Activated CD4-positive, alpha-beta T cell treated with anti-CD3 and anti-CD28 coated beads, Interleukin-2, amount 50 U/mL, for 24 hours (primary cell): ENCODE results near the gene ASTN2.

ENCODE experiments used
- DNase-seq, 2 donors: peaks; one replicate each; pipeline ENCODE4 v3.0.0-alpha.2; 2020; ENCODE audit warnings: low read depth in 1 of 2, low spot score in 1 of 2

The ASTN2 gene

DNA sequence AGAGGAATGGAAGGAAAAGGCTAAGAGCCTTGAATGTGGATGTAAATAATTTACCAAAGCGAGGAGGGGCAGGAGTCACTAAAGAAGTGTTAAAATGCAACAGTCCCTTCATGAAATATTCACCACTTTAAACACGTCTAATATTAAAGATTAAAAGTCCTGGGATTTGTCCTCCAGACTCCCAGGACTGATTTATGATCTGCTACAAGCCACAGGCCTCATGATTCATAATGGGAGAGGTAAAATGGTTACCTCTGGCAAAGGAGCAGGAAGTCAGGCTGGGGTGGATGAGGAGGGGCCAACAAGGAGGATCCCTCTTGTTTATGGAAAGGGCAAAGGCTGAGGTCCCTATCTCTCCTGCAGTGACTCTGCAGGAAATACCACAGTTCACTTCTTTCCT, 435.4 kb downstream of the ASTN2 start:
- no peak for DNase-seq

DNA sequence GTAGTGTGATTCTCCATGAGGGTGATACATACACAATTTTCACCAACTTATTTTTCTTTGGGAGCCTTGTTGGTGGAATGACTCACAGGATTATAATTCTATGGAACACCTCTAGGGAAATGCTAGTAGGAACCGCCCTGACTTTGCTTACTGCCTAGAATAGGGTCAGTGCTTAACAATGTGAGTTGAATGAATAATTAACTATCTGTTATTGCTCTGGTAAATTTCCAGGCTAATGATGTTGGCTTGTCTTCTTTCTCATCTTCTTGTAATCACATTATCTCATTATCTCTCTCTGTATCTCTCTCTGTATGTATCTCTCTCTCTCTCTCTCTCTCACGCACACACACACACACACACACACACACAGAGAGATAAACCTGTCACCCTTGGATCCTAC, 436.7 kb downstream of the ASTN2 start:
- DNase-seq = no peak

DNA sequence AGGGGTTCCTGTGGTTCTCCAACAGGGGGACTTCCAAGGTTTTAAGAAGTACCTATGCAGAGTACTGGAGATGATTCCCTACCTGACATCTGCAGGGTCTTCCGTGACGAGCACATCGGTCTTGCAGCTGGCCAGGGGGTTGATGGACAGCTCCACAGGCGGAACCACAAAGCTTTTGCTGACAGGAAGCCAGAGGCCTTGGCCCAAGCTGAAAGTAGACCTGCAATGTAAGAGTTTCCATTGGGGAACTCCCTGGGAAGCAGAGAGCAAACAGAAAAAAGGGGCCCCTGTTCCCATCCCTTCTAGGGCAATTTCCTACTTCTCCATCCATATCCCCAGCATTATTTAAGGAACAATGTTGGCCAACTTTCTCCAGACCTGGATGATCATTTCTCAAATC, 439.7 kb downstream of the ASTN2 start:
- DNase-seq = no peak

DNA sequence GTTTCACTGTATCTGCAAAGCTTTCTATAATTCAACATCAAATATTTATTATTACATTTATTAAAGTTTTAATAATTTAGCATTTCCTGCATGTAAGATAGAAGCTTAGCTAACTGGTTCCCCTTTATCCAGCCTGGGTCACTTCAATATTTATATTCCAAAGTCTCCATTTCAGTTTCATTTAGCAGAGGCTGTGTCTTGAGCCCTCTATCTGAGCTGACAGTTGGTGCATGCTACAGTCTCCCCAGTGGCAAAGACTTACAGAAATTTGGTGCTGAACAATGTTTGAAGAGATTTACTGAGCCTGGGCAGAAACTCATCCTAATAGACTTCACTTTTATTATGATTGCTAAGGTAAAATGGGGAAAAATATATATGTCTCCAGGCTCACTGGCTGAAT, 448.7 kb downstream of the ASTN2 start:
- no peak for DNase-seq

DNA sequence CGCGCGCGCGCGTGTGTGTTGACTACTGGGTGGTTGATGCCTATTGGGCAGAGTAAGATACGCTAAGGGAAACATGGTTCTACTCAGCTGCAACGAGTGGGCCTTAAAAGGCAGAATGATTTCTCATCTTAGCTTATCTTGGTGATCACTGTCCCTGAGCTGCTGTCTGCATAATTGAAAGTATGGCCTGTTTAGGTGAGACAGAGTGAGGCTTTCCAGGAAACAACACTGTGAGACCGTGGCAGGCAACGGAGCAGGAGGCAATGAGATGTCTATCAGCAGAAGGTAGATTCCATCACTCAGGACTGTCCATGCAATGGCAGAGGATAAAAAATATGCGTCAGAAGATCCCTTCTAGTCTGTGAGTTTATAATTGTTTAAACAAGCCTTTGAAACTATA, 450.6 kb downstream of the ASTN2 start:
- DNase-seq = no peak

DNA sequence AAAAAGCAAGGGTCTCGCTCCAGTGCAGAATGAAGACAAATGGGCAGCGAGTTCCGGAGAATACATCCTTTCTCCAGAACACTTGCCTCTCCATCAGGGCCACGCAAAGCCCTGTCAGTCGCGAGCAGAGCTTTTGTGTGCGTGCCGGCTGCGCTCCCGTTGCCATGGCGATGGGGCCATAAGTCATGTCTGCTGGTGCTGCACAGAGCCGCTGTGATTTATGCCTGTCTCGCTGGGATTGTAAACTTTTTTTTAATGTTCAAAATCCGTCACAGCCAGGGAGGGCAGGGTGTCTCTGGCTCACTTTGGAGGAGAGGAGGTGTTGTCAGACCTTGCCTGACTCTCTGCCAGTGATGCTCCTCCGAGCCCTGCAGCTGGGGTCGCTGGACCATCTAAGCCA, 455.0 kb downstream of the ASTN2 start:
- no peak for DNase-seq

DNA sequence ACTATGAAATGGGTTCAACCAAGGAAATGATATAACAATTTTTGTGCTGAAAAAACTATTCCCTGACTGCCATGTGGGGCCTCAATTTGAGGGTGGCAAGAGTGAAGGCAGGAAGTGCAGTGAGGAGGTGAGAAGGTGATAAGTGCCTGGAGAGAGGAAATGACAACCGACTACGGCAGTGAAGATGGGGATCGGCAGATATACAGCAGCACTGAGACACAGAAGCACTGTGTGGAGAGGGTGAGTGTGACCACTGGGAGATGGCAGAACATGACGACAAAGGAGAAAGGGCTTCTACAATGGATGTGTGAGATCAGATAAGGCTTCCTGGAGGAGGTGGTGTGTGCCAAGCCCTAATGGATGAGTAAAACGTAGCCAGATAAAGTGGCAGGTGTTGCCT, 456.0 kb downstream of the ASTN2 start:
- no peak for DNase-seq

DNA sequence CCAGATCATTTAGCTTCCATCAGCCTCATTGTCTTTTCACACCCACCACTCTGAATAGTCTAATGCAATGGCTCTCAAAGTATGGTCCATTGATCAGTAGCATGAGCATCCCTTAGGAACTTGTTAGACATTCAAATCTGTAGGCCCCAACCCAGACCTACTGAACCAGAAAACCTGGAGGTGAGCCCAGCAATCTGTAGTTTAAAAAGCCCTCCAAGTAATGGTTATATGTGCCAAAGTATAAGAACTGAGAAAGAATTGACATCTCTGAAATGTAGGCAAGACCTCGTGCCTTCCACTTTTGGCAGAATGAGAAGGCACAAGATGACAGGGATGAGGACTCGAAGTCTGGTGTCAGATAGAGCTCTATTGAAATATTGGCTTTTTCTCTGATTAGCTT, 460.1 kb downstream of the ASTN2 start:
- DNase-seq = no peak

DNA sequence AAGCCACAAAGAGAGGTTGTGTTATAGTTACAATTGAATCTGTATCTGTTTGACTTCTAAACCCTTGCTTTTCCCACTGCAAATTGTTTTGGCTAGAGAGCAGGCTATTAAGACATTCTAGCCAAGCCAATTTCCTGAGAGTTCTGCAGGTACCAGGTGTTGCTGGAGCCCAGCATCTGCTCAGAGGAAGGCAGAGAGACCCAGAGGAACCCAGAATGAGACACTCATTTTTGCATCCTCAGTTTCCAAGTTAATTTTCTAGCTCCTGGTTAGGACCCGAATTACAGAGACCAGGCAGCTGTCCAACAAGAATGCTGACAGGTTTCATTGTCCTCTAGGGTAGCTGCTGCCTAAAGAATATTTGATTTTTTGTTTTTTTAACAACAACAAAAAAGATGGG, 461.6 kb downstream of the ASTN2 start:
- DNase-seq = no peak

DNA sequence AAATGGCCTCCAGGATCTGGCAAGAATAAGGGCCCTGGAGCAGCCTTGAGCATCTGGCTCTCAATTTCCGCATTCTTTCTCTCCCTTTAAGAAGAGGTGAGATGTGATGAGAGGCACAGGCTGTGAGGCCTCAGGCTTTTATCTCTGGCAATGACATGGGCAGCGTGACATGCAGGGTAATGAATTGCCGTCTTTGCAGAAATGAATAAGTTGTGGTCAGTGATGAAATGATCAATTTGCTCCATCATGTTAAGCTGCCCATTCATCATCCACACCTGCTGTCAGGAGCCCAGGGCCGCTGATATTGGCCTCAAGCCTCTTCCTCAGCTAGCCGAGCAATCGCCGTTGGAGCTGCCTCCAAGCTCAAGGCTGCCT, 462.4 kb downstream of the ASTN2 start:
- no peak for DNase-seq

DNA sequence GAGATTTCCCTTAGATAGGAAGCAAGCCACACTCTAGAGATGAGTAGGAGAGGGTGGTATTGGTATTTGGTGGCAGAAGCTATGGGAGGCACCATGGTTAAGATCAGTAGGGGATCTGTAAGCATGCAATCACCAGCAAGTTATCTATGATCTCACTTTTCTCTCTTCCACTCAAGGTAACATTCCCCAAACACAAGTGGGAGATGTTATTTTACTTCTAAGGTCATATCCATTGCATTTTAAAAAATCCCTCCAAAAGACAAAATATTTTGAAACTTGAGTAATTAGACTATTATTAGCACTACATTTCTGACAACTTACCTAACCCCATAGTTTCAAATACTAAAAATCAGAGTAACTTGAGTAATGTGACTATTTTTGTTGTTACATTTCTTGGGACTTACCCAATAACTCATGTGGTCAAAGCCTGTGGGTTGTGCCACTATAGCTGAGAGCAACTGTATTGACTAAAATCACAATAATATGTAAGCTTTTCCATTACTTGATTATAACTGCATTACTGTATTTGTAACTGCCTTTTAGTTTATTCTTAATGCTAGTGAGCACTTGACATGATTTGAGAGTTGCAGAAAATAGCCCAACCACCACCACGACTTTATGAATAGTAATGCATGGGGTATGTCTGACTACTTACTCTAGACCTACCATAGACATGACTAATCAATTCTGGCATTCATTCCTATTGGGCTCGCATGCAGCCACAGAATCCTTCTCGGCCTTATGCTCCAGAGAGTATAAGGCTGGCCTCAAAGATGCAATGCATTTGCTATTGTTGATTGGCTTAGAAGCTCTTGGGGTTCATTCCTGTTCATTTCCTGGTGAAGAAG, 463.0 kb downstream of the ASTN2 start:
- DNase-seq = no peak

DNA sequence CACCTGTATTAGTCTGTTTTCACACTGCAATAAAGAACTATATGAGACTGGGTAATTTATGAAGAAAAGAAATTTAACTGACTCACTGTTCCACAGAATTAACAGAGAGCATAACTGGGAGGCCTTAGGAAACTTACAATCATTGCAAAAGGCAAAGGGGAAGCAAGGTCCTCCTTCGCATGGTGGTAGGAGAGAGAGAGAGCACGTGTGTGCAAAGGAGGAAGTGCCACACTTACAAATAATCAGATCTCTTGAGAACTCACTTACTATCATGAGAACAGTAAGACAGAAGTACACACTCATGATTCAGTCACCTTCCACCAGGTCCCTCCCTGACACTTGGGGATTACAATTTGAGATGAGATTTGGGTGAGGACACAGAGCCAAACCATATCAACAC, 469.0 kb downstream of the ASTN2 start:
- DNase-seq = no peak

DNA sequence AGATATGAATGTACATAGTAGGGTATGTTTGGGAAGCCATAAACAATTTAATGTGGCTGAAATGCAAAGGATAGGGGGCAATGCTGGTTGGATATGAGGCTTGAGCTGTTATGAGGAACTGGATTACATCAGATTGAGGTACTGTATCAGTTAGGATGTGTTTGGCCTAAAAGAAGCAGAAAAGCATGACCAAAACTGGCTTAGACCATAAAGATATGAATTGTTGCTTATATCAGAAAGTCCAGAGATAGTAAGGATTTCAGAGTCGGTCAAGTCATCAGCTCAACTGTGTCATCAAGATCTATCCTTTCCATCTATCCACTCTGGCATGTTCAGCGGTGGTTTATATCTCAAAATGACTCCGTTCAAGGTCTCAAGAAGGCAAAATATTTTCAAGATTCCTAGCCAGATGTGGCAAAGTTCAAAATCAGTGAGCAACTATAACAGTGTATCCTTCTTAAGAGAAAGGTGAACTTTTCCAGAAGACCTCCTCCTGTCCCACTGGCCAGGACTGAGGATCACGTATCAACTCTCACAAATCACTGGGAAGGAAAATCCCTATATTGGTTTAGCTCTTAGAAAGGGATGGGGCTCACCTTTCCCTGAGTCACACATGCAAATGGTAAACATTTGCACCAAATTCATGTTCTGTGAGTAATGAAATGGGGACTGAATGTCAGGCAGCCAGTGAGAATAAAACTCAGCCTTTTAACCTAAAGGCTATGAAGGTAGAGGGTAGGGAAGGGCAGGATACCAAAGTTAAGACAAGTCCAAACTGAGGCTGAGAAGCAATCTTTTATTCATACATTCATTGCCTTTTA, 469.9 kb downstream of the ASTN2 start:
- DNase-seq = no peak

DNA sequence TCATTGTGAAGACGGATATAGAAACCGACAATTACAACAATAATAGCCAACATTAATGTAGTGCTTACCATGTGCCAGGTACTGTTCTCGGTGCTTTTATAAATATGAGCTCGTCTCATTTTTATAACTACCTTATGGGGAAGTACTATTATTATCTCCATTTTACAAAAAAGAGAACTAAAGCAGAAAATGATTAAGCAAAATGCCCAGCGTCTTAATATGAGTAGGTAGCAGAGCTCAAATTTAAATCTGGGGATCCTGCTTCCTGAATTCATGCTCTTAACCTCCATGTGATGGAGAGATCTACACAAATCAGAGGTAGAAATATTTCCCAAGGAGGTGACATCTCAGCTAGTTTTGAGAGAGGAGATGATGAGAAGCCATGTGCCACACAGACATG, 470.9 kb downstream of the ASTN2 start:
- DNase-seq = no peak

DNA sequence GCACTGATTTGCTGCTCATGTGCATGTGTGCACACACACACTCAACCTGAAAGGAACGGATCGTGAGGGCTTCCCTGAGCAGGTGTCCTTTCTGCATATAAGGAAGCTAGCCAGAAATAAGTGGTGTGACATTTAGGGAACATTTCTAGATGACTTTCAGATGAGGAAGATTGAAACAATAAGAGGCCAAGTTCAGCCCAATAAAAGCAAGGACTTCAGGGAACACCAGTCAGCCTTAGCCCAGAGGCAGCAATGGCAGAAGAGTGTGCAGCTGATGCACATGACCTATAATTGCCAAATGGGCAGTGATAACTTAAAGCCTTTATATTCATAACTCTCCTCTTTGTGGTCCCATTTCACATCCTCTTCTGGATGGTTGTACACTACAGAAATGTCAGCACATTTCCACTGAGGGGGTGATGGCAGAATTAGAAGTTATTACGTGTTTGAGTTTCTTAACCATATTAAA, 472.2 kb downstream of the ASTN2 start:
- no peak for DNase-seq

DNA sequence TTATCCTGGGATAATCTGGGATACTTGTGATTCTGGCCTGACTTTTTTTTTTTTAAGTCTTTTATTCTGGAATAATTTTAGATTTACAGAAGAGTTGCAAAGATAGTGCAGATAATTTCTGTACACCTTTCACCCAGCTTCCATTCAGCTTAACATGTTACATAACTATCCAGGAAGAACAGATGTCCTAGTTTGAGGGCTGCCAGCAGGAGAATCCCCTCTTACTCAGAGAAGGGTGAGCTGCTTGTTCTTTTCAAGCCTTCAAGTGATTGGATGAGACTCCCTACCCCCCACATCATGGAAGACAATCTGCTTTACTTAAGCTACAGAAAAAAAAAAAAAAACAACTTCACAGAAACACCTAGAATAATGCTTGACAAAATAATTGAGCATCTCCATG, 473.6 kb downstream of the ASTN2 start:
- no peak for DNase-seq

DNA sequence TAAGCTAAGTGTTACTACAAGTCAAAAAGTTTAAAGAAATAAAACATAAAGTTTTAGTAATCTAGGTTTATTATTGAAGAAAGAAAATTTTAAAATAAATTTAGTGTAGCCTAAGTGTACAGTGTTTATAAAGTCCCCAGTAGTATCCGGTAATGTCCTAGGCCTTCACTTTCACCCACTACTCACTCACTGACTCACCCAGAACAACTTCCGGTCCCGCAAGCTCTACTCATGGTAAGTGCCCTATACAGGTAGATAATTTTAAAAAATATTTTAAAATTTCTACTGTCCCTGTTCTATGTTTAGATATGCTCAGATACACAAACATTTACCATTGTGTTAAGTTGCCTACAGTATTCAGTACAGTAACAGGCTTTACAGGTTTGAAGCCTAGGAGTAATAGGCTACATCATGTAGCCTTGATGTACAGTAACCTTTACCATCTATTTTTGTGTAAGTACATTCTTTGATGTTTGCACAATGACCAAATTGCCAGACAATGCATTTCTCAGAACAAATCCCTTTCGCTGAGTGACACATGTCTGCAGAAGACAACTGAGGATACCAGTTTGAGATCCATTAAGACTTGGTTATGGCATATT, 474.1 kb downstream of the ASTN2 start:
- no peak for DNase-seq

DNA sequence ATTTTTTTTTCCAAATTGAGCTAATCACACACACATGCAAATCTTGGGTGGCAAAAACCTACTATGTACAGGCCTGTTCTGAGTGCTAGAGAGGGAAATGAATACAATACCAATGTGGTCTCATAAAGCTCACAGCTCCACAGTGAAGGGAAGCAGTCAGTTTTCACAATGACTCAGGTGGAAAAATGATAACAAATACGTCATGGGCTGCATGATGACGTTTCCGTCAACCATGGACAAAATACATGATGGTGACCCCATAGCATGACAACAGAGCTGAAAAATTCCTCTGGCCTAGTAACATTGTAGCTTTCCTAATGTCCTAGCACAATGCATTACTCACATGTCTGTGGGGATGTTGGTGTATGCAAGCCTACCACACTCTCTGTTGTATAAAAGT, 475.2 kb downstream of the ASTN2 start:
- DNase-seq = no peak

DNA sequence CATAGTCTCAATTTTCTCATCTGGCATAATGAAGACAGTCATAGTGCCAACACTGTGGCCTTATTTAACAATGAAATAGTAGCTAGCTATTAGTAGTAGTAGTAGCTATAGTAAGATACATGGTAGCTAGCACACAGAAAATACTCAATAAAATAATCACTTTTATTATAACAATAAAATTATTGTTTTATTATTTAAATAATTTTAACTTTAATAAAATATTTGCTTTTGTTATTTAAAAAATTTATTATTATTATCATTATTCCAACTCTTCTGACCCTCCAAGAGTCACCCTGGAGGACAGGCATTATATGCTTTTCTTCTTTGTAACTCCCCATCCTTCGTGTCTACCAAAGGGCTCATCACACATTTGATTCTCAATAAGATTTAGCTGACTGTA, 475.7 kb downstream of the ASTN2 start:
- no peak for DNase-seq

DNA sequence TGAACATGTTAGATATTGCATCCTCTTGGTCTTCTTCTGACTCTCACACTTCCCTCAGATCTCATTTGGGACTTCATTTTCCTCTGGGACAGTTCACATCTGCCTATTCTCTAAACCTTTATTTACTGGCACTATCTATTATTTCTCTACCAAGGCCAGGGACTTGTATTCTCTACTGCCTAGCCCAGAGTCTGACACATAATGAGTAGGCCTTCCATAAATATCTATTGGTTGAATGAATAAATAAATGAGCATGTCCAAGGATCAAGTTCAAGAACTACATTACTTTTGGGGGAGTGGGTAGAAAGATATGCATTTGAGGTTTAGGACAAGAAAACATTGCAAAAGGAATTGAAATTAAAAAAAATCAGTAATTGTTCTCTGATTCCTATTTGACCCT, 477.5 kb downstream of the ASTN2 start:
- DNase-seq = no peak

DNA sequence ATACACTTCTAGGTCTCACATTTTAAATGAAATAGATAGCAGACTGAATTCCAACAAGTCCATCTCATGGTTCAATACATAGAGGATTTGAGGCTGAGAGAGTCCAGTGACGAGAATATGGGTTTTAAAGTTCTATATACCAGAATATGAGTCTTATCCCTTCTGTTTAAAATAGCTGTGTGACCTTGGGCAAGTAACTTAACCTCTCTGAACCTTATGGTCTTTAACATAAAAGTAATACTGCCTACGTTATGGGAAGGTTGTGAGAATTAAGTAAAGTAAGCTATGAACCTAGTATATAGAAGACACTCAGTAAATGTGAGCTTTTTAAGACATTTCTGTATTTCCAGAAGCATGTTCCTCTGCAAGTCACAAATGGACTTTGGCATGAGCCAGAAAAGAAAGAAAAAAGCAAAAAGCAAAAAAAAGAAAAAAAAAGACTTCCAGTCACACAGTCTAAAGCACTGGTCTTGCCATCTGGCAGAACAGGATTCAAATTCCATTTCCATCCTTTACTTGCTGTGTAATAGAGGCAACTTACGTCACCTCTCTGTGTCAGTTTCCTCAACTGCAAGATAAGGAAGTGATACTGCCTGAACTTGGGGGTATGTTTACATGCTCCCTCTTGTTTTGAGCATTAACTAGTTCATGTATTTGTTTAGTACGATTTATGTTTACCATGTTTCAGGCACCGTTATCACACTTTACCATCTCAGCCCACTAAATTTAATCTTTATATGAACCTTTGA, 479.5 kb downstream of the ASTN2 start:
- no peak for DNase-seq
